HPDE6-E6E7 (cell line): Measurements from ENCODE around the gene TENM3.

ENCODE experiments used
- DNase-seq: peaks from one replicate; pipeline ENCODE4 v3.0.0; 2011; ENCODE audit warnings: missing footprints; ENCODE audit errors: extremely low spot score

Gene TENM3

GRCh38 chr4:182624281-182624680, 381.1 kb downstream of the TENM3 start:
- DNase-seq, result no peak

GRCh38 chr4:182625193-182625592, 382.0 kb downstream of the TENM3 start:
- DNase-seq, result no peak

- DNase-seq, result no peak
Measured at GRCh38 chr4:182627996-182628395, 384.8 kb downstream of the TENM3 start.

- DNase-seq, result no peak
Measured at GRCh38 chr4:182628544-182628943, 385.3 kb downstream of the TENM3 start.

DNA sequence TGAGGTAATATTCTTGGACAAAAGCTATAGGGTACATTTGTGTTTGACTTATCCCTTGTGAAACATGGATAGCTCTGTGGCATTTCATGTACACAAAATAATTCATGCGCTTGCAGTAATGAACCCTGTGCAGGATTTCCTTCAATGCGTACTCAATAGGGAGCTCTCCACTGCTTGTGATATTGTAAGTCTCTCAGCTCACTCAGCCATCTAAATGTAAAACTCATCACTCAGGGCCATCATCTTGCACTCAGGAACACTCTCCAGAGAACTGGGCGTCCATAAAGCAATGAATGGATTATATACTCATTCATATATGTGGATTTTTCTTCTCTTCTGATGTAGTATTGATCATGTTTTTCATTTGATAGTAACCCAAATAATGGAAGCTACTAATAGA, 385.9 kb downstream of the TENM3 start:
- DNase-seq, result no peak

GRCh38 chr4:182640491-182640890, 397.3 kb downstream of the TENM3 start:
- no peak for DNase-seq

DNA sequence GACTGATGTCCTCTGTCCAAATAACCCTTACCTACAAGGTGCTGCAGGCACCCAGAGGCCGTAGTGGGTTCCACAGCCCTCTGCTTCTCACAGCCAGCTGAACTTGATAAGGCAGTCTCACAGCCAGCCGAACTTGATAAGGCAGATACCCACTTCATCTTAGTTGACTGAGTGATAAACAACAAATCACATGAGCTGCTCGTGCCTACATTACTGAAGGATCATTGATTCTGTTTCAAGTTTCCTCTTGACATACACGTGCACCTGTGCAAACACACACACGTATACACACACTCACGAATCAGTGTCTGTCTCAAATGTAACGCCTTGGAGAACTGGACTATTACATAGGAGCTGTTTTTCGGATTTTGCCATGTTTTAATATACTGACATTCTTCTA, 397.7 kb downstream of the TENM3 start:
- no peak for DNase-seq

DNA sequence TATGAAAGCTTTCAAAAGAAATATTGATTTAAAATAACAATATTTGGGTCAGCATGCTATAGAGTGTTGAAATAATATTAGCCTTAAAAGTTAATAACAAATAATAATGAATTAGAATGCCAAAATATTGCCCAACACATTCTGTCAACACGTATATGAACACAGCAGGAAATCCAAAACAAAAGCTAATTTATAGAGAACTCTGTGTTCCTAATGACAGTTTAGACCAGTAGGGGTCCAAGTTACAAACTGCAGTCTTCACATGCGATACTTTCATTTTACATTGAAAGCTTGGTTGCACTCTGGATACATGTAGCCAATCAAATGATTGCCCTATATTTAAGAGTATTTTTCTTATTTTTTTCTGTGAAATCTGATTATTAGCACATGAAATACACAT, 399.6 kb downstream of the TENM3 start:
- no peak for DNase-seq

- DNase-seq, result no peak
Measured at GRCh38 chr4:182643801-182644682, 400.8 kb downstream of the TENM3 start.

- DNase-seq, result no peak
Measured at GRCh38 chr4:182644683-182645050, 401.5 kb downstream of the TENM3 start.

DNA sequence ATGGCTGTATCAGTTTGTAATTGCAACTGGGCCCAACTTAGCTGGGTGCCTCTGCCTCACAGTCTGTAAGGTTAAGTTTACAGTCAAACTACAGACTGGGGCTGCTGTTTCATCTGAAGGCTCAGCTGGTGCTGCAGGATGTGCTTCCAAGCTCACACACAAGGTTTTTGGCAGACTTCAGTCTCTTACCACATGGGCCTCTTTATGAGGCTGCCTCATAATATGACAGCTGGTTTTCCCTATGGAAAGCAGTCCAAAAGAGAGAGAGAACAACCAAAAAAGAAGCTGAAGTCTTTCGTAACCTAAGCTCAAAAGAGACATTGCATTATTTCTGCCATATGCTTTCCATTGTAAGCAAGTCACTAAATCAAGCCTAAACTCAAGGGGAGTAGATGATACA, 402.3 kb downstream of the TENM3 start:
- DNase-seq, result no peak

- no peak for DNase-seq
Measured at GRCh38 chr4:182647646-182648300, 404.6 kb downstream of the TENM3 start.

DNA sequence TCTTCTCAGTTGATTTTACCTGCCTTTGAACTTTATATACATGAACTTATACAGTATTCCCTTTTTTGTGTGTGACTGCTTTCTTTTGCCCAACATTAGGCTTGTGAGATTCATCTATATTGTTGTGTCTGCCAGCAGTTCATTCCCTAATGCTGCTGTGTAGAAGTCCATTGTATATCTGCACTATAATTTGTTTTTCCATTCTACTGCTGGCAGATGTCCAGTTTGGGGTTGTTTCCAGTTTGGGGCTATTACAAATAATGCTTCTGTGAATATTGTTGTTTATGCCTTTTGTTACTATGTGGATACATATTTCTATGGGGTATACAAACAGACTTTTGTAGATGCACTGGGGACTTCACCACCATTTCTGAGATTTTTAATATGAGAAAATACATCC, 405.6 kb downstream of the TENM3 start:
- no peak for DNase-seq

- no peak for DNase-seq
Measured at GRCh38 chr4:182649698-182650477, 406.7 kb downstream of the TENM3 start.

DNA sequence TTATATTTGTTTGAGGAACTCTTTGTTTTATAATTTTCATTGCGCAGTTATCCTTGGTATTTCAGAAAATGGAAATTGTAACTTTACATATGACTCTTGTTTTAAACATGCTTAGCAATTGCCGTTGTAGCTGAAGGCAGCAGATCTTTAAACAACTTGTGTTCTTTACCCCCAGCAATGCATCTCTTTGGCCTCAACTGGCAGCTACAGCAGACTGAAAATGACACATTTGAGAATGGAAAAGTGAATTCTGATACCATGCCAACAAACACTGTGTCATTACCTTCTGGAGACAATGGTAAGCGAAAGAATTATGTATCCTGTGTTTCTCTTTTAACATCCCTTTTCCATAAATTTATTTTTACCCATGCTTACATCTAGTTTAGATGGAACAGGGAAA, 410.4 kb downstream of the TENM3 start:
- DNase-seq, result no peak

DNA sequence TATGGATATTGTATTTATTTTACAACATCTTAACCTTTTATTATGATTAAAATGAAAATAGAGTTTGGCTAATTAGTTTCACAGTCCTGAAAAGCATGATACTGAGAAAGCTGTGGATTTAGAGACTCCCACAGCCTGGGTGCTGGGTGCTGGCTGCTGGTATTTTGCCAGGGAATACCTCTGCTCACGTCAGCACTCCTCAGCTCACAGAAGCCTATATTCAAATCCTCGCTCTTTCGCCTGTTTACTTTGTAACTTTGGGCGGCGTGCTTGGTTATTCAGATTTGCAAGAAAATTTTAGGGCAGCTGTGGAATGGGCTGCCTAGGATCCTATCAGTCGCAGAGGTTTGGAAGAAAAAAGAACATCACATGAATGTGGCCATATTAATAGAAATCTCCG, 412.1 kb downstream of the TENM3 start:
- DNase-seq, result no peak

DNA sequence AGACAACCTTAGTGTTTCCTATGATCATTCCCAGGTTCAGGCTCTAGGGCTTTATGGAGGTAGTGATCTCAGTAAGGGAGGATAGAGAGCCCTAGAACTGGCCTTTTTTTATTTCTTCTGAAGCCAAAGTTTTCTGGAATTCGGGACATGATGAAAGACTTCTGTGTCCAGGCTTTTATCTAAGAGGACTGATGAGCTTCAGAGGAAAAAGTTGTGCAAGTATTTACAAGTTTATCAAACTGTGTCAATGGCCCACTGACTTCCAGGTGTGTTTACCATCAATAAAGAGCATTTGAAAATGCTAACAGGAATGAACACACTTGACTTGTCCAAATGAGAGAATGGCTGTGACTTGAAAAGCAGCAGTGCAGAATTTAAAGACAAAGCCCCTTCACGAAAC, 419.3 kb downstream of the TENM3 start:
- no peak for DNase-seq

- no peak for DNase-seq
Measured at GRCh38 chr4:182671231-182671630, 428.0 kb downstream of the TENM3 start.

DNA sequence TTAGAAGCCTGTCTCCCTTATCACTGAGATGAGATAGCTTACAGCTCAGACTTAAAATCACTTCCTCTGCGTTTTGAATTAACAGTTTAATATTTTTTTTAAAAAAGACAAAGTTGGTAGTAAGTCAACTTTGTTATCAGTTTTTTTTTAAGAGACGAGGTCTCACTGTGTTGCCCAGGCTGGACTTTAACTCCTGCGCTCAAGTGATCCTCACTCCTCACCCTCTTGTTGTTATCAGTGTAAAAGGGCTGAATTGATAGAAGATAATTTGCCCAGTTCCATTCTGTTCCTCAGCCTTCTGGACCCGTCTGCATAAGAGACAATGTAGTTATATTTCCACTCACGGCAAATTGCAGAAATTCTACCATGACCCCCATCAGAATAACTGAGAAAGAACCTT, 428.5 kb downstream of the TENM3 start:
- DNase-seq, result no peak

GRCh38 chr4:182678590-182678989, 435.4 kb downstream of the TENM3 start:
- DNase-seq, result no peak

DNA sequence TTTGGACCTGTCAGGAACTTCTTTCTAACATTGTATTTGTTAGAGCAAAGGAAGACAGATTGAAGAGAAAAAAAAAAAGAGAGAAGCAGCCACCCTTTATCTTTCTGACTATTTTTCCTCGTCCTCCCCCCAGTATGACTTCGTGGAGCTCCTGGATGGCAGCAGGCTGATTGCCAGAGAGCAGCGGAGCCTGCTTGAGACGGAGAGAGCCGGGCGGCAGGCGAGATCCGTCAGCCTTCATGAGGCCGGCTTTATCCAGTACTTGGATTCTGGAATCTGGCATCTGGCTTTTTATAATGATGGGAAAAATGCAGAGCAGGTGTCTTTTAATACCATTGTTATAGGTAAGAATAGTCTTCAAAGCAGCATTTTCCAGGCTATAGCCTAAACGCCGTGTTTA, 436.3 kb downstream of the TENM3 start:
- no peak for DNase-seq

DNA sequence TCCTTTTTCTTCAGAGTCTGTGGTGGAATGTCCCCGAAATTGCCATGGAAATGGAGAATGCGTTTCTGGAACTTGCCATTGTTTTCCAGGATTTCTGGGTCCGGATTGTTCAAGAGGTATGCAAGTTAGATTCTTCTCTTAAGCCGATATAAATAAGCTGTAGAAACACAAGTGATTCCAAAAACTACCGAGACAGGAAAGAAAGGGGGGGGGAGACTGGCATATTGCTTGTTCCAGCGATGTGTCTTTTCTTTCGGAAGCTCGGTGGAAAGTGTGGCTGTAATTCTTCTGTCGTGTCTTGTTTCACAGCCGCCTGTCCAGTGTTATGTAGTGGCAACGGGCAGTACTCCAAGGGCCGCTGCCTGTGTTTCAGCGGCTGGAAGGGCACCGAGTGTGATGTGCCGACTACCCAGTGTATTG, 437.0 kb downstream of the TENM3 start:
- no peak for DNase-seq

DNA sequence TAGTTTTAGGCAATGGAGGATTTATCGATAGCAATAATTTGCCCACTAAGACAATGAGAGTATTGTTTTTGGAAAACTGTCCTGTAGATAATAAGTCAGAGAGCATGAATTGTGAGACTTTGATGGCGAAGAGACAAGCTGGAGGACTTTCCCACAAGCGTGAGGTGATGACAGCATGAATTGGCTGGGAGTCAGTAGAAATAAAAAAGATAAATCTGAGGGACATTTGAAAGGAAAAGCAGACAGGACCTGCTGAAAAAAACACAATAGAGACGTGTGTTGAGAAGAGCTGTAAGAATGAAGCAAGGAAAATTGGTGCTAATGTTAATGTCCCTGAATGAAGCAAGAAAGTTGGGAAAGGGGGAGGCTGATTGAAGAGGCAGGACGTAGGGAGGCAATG, 440.5 kb downstream of the TENM3 start:
- DNase-seq, result no peak
